ENCODE measurements around the gene TMEM198.

TMEM198 gene

DNA sequence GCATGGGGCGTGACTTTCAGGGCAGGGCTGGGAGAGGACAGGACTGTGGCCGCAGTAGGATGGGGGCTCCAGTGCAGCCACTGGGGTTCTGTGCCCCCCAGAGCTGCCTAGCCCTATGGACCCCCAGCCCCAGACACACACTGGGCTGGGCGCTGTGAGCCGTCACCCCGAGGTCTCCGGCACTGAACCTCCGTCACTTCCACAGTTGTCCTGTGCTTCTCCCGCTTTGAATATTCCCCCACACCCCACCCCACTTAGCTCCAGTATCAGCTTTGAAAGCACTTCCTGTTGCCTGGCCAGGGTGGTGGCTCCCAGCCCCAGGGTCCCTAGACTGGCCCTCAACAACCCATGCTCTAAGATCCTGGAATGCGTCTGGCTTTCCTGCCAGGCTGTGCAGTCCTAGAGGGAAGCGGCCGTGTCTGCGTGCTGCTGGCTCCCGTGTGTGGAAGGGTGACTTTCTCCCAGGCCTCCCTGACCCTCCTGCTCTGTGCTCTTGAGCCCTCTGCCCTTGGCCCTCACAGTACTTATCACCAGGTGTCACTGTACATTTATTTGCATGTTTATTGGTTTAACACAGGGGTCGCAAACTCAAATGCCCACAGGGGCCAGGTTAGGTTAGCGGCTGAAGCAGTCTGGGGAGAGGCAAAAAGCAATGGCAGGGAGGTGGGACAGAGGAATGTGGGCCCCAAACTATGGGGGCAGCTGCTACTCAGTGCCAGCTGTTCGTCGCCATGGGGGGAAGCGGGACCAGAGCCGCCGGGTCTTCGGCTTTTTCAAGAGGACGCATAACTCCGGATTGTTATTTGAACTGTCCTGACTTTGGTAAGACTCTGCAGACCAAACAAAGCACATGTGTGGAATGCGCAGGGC lies 17.6 kb downstream of the TMEM198 start:
- H3K4me3 ChIP-seq (ENCODE audit: control insufficient read depth, low read depth, low read length): no peak overlapping the region
- no peak for DNase-seq (ENCODE audit: low read depth)
- TF ChIP-seq, protein P1, sequence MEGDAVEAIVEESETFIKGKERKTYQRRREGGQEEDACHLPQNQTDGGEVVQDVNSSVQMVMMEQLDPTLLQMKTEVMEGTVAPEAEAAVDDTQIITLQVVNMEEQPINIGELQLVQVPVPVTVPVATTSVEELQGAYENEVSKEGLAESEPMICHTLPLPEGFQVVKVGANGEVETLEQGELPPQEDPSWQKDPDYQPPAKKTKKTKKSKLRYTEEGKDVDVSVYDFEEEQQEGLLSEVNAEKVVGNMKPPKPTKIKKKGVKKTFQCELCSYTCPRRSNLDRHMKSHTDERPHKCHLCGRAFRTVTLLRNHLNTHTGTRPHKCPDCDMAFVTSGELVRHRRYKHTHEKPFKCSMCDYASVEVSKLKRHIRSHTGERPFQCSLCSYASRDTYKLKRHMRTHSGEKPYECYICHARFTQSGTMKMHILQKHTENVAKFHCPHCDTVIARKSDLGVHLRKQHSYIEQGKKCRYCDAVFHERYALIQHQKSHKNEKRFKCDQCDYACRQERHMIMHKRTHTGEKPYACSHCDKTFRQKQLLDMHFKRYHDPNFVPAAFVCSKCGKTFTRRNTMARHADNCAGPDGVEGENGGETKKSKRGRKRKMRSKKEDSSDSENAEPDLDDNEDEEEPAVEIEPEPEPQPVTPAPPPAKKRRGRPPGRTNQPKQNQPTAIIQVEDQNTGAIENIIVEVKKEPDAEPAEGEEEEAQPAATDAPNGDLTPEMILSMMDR (conservative IDR thresholded peaks at IDR 0.05; ENCODE audit: control insufficient read depth, insufficient read depth, low read depth, low read length): no peak

DNA sequence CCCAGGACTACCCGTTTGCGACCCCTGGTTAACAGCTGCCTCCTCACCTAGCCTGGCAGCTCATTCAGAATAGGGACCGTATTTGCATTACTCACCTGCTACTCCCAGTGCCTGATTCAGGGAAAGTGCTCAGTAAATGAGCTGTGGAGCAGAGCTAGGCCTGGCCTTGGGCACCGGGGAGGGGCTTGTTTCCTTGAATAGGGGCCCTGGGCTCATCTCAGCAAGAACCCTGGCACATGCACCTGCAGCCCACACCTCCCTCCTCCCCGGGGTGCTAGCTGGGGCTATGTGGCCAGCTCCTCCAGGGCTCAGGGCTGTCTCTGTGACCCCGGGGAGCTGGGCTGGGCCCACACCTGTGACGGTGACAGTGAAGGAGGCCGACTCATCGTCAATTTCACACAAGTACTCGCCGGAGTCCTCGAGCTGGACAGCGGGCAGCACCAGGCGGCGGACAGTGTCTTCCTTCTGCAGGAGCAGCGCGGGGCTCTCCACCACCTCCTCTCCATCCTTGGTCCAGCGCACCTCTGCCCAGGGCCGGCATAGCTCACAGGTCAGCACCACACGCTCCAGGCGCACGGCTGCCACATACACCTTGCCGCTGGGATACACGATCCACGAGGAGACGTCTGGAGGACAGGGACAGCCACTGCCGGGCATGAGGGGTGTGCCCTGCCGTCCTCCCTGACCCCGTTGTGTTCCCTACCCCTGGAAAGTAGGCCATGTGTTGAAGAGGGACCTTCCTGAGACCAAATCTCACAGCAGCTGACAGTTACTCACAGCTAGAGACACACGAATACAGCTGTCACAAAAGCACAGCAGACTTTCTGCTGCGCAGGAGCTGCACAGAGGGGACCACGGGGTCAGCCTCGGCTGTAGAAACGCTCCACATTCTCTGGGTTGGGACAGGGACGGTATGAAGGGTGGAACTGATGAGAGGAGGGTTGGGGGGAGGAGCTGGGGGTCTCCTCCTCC lies 18.5 kb downstream of the TMEM198 start:
- no peak overlapping the region for H3K4me3 ChIP-seq (ENCODE audit: control insufficient read depth, low read depth, low read length)
- TF ChIP-seq, protein P1 (conservative IDR thresholded peaks at IDR 0.05; ENCODE audit: control insufficient read depth, insufficient read depth, low read depth, low read length): no peak

GRCh38 chr2:219563271-219563928 lies 19.6 kb downstream of the TMEM198 start:
- DNase-seq (ENCODE audit: low read depth): no peak

More for the DNA sequence above, 18.5 kb downstream of the TMEM198 start:
- DNase-seq (ENCODE audit: low read depth): no peak

DNA sequence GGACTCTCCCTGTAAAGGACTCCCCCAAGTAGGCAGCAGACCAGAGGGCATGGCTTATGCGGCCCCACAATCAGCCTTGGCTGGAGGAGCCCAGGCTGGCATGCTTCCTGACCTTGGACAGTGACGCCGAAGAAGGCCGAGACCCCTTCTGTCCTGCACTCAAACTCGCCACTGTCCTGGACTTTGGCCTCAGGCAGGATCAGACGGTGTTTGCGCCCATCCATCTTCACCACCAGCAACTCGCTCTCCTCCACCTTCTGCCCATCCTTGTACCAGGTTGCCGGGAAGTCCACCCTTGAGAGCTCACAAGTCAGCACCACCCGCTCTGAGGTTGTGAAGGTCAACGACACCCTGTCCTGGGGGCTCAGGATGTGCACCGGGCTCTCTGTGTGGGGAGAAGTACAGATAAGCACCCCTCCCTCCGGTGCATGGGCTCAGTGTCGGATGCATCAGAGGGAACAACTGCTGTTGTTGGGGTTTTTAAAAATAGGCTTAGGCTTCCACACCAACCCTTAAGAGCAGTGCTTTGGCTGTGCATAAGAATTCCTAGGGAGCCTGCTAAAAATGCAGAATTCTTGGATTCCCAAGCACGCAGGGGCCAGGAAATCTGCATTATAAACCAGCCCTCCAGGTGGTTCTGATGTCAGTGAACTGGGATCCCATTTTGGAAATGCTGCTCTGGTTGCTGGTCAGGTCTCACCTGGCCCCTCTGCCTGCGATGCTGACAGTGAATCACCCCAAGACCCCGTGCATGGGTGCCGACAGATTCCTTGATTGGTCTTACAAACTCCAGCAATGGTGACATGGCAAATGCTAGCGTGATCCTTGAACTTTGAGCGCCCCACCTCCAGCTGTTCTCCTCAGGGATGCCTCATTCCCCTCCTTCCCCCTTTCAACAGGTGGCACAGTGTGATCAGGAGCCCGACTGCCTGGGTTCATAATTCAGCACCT lies 21.6 kb downstream of the TMEM198 start:
- H3K4me3 ChIP-seq (ENCODE audit: control insufficient read depth, low read depth, low read length): no peak overlapping the region
- TF ChIP-seq, protein P1 (conservative IDR thresholded peaks at IDR 0.05; ENCODE audit: control insufficient read depth, insufficient read depth, low read depth, low read length): no peak
- DNase-seq (ENCODE audit: low read depth): no peak

More at GRCh38 chr2:219563271-219563928, 19.6 kb downstream of the TMEM198 start:
- H3K4me3 ChIP-seq (ENCODE audit: control insufficient read depth, low read depth, low read length): no peak overlapping the region
- TF ChIP-seq, protein P1 (conservative IDR thresholded peaks at IDR 0.05; ENCODE audit: control insufficient read depth, insufficient read depth, low read depth, low read length): no peak

- H3K4me3 ChIP-seq (ENCODE audit: control insufficient read depth, low read depth, low read length): no peak overlapping the region
- TF ChIP-seq, protein P1 (conservative IDR thresholded peaks at IDR 0.05; ENCODE audit: control insufficient read depth, insufficient read depth, low read depth, low read length): no peak
- DNase-seq (ENCODE audit: low read depth): no peak
Observed at GRCh38 chr2:219566640-219567039, 22.8 kb downstream of the TMEM198 start.

All from fibroblast of mammary gland (primary cell).